Posterior cingulate gyrus (tissue), 11 donors: Measurements from ENCODE around the gene BMPR1B.
A peak's percentile ranks its signal among the peaks of the same experiment; 100 is the strongest.
"Not testable (repeated sequence)": the region's sequence is repeated elsewhere in the genome, so short reads cannot be mapped to it uniquely, and the experiment has no call there.

ENCODE experiments used
- DNase-seq, 10 donors: peaks; one replicate each; pipeline versions ENCODE4 v3.0.0 to v3.0.0-alpha.2; 2020 to 2021; ENCODE audit warnings: mixed read lengths in 3 of 10
- intact Hi-C: fragments of 100-400 bp; cut with DNase I; formaldehyde crosslinking; loops from one replicate; pipeline ENCODE4 v1.15.1; 2023

Gene BMPR1B

GRCh38 chr4:94828882-94829281 is 71.1 kb downstream of the BMPR1B start:
- DNase-seq: no peak
- intact Hi-C loops: no loop called here

GRCh38 chr4:94831607-94832006 is 73.9 kb downstream of the BMPR1B start:
- intact Hi-C loops: no loop called here
- DNase-seq: no peak

- DNase-seq: peak in 1 of 10 donors; percentile 52
- intact Hi-C loops: not testable (repeated sequence)
These were observed 74.6 kb downstream of the BMPR1B start for GRCh38 chr4:94832329-94832728.

- DNase-seq: no peak
- intact Hi-C loops: no loop called here
These were observed 75.6 kb downstream of the BMPR1B start for GRCh38 chr4:94833394-94833793.

DNA sequence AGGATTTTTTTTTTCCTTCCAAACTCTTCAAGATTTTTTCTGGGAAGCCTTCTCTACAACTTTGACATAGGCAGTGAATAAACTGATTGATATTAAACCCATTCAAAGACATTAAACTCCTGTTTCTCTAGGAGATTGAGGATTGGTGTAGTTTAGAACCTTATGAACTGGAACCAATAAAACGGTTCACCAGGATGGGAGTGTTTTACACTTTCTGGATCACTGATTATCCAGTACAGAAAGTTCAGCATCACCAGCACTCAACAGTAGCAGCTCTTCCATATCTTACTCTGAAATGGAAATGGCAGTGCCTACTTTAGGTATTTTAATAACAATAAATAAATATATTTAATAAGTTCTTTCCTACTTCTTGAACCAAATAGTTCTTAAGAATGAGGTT is 76.7 kb downstream of the BMPR1B start:
- intact Hi-C loops: no loop called here
- DNase-seq: no peak

- intact Hi-C loops, DNase-seq: not testable (repeated sequence)
These were observed 83.6 kb downstream of the BMPR1B start for GRCh38 chr4:94841166-94841863.

DNA sequence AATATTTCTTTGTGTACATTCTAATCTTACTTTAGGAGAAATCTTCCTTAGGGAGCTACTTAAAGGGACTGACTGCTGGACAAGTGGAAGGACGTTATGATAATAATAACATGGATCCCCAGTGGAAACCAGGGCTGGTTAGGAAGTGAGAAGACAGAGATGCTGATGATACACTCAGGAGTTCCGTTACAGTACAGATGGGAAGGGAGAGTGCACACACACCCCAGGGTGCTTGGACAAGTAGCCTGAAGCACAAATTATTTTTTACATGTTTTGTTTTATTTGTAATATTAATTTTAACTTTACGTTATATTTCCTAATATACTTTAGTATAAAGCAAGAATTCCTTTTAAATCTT is 84.1 kb downstream of the BMPR1B start:
- intact Hi-C loops: no loop called here
- no peak for DNase-seq

DNA sequence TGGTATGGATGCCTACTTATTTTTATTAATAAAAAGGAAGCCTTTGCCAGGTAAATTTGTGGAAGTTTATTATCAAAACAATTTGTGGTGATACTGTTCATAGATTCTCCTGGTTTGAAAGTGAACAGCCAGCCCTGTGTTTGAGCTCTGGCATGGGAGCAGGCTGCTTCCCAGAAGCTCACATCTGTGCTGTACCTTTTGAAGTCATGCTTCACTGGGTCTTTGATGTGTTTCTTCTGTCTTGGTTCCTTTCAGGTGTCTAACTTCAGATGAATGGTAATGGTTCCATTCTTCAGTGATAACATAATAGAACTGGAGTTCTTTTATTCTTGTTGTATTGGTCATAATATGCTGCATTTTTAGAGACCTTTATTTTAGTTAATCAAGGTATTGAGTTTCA is 85.5 kb downstream of the BMPR1B start:
- intact Hi-C loops: no loop called here

GRCh38 chr4:94848326-94848725 is 90.6 kb downstream of the BMPR1B start:
- DNase-seq: no peak
- intact Hi-C loops: no loop called here

More for the DNA sequence above, 85.5 kb downstream of the BMPR1B start:
- no peak for DNase-seq

DNA sequence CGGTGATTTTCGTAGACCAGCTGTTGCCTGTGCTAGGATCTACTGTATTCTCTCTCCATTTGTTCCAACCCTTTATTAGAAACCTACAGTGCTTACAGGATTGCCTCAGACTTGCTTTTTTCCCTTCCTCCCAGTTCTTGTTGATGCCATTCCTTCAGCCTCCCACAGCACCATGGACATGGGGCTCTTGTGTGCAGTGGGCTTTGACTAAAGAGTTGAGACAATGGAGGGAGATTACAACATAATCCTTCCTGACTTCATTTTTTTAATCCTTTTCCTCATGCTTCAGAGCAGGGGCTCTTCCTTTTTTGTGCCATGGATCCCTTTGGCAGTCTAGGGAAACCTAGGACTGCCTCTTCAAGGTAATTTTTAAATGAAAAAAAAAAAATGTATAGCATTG is 92.1 kb downstream of the BMPR1B start:
- intact Hi-C loops: no loop called here
- DNase-seq: no peak

DNA sequence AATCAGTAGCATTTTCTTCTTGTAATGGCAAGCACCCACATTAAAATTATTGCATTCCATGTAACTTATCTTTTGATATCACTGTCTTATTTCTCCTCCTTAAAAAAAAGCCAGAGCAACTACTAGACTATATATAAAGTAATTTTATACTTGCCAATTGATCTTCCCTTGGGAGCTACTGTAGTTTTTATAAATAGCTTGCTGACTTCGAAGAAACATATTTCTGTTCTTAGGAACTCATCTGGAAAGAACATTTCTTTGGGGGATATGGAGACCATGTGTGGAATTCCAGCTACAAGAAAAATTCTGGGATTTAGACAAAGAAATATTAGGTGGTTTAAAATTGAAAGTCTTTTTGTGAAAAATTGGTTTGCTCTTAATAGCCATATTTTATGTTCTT is 94.9 kb downstream of the BMPR1B start:
- intact Hi-C loops: no loop called here
- no peak for DNase-seq

DNA sequence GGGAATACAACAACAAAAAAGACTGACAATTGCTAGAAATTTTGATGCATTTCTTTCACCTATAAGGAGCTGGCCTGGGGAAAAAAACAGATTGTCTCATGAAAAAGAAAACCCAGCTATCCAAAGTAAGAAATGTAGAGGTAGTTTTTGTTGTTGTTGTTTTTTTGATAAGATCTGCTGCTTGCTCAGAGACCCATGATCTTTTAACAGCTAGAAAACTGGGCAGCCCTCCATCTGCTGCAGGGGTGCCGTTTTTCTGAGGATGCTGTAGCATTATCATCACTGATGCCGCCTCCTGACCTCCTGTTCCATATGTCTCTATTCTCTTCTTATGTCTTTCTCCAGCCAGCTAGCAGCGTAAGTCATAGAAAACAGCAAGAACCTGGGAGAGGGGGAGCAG is 98.3 kb downstream of the BMPR1B start:
- intact Hi-C loops: no loop called here
- peak in 1 of 10 donors; percentile 46 for DNase-seq

DNA sequence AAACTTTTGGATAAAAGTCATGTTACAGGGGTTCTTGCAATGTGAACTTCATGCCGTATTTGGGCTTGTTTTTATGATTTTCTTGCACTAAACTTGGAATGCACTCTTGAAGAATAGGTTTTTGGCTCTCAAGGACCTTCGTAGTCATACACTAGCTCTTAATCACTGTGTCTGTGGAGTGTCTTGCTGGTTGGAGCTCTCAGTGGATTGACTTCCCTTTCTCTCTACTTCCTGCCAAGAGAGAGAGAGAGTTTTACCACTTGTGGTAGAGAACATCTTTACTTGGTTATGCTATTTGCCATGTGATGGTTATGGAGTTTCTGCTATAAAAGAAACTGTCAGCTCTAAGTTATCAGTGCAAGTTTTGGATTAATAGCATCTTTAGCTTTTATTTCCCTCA is 112.4 kb downstream of the BMPR1B start:
- intact Hi-C loops: no loop called here
- no peak for DNase-seq

DNA sequence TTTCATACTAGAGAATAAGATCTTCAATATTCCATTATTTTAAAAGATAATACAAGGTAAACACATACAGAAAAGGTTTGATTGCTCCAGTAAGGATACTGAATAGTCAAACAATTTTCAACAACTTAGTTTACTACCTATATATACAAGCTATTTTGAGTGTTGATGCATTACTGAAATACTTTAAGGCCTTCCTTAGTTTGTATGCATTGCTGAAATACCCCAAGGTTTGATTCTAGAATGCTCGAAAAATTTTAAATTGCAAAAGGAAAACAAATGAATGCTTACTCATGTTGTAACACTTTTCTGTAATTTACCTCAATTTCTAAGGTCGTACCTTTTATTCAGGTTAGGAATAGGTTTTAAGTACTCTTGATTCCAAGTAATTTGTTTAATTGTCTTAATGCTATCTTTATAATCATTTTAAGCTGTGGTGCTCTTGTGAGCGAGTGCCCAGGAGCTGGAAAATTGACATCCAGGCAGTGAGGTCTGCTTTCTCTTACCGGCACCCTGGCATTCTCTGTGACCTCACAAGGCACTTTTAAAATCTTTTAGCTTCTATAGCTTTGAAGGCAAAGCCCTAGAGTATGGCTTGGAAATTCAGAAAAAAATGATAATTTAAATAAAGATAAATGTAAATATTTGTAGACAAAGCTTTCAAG is 114.0 kb downstream of the BMPR1B start:
- intact Hi-C loops: no loop called here

GRCh38 chr4:94877973-94878372 is 120.2 kb downstream of the BMPR1B start:
- DNase-seq: no peak
- intact Hi-C loops: no loop called here

More for the DNA sequence above, 114.0 kb downstream of the BMPR1B start:
- DNase-seq: no peak

DNA sequence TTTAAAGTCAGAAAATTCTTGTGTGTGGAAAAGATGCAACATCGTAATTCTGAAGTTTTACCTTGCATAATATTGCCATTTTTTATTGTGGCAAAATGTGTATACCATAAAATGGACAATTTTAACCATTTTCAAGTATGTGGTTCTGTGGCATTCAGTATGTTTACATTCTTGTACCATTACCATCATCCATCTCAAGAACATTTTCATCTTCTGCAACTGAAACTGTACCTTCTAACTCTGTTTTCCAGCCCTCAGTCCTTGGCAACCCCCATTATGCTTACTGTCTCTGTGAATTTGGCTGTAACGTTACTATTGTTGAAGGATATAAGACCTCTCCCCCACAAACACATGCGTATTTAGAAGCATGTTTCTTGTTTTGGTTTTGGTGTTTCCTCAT is 123.2 kb downstream of the BMPR1B start:
- DNase-seq: no peak
- intact Hi-C loops: no loop called here

DNA sequence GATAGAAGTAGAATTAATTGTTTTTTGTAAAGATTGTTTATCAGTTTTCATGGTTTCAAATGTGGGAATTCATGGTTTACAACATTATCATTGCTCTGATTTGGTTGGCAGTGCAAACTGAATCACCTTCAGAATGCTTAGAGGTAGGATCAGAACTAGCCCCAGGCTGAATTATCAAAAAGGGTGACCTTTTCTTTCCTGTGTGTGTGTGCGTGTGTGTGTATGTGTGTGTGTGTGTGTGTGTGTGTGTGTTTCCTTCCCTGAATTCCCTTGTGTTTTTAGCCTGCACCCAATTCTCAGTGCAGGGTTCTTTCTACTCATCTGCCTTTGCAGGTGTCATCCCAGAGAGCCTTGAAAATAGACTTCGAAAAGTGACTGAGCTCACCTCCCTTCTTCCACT is 125.0 kb downstream of the BMPR1B start:
- intact Hi-C loops: no loop called here
- DNase-seq: no peak

- no peak for DNase-seq
- intact Hi-C loops: no loop called here
These were observed 129.3 kb downstream of the BMPR1B start for GRCh38 chr4:94887027-94887426.

DNA sequence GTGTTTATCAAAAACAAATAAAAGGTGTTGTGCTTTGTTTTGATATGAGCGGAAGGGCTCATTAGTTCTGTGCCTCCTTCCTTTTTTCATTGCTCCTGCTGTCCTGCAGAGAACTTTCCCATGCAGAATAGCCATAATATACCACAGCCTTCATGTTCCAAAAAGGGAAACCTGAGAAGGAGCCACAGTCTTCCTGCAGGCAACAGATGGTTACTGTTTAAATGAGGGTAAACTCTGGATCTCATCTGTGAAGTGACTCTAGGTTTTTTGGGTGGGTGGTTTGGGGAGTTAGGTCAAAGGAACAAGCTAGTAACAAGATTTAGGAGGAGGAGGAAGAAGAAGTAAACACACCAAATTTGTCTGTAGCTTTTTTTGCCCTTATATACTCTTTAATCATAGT is 131.8 kb downstream of the BMPR1B start:
- DNase-seq: no peak
- intact Hi-C loops: no loop called here

DNA sequence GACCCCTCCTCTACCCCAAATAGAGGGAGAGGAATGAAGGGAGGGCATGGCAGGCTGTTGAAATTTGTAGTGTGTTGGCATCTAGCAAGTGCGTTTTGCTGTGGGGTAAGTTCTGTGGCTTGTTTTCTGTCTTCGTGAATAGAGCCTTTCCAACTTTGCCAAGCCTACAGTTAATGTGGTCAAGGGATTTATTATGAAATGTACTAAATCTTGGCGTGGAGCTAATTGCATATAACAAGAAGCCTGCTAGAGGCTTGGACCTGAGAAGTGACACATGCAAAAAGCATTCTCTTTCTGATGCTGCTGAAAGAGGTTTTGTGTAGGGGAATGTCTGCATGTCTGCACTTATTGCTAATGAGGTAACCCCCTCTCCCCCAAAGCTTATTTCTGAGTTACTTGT is 132.2 kb downstream of the BMPR1B start:
- no peak for DNase-seq
- intact Hi-C loops: no loop called here

DNA sequence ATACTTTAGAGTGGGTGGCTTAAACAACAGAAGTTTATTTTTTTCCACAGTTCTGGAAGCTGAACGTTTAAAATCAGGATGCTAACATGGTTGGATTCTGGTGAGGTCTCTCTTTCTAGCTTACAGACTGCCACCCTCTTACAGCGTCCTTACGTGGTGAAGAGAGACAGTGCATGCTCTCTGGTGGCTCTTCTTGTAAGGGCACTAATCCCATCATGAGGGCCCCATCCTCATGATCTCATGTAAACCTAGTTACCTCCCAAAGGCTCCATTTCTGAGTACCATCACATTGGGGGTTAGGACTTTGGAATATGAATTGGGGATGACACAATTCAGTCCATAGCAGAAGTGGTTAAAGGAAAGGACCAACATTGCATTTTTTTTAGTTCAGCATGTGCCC is 132.8 kb downstream of the BMPR1B start:
- intact Hi-C loops: no loop called here
- DNase-seq: no peak

DNA sequence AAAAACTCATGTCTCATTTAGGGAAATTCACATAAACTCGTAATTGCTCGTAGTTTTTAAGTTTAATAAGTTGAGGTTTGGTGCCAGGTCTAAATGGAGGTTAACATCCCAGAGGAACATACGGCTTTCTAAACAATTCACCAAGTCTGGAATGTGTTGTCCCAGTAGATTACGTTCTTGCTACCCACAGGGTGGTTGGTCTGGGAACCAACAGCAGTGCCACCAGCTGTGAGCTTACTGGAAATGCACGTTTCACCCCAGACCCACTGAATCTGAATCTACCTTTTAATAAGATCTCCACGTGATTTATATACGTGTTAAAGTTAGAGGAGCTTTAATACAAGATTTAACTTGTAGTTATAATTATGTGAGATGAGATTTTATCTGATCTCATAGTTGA is 134.3 kb downstream of the BMPR1B start:
- intact Hi-C loops: no loop called here
- DNase-seq: no peak

DNA sequence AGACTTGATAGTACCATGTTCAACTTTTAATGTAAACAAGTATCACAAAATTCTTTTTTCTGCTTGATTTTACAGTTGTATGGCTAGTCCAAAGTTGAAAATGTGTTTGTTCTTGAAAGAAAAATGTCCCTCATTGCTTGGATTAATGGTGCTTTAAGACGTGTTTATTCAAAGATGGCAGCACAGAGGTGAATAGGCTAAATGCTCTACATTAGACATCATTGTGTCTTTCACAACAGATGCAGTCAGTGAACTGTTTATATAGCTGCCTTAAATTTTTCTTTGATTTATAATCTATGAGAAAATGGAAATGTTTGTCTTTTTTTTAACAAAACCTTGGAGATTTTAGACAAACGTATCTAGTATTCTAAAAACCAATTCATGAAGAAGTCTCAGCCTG is 137.3 kb downstream of the BMPR1B start:
- intact Hi-C loops: no loop called here
- no peak for DNase-seq
